GM18870 (cell line): ENCODE results near the gene CDK14.

ENCODE experiments used
- ATAC-seq: cut with Tn5 transposase; IDR thresholded peaks from one replicate; pipeline ENCODE4 v1.9.1; 2021; ENCODE audit warnings: moderate library complexity; ENCODE audit not compliant: unreplicated experiment

Gene CDK14

GRCh38 chr7:90595801-90596670 is at the start of gene CDK14:
TSS of gene CDK14 (plus strand) at chr7:90596321. CDS start at chr7:90596628, 307 bp downstream.
- peak; percentile 24 for ATAC-seq

- no peak for ATAC-seq
These were observed 45.1 kb upstream of the CDK14 start for GRCh38 chr7:90551036-90551435.

DNA sequence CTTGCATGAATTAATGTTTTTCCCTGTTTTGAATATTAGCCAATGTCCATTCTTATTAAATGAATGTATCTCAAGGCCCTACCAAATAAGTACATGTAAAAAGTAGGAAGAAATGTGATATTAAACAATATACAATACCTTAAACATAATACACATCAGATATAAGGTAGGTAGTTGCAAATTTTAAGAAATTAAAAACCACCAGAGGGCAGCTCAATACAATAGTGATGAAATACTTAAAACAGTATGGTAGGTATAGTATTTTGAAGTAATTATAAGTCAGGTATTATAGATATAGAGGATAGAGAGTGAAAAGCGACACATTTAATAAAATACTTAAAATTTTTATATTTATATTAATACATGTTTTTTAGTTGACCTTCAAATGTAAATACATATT is 43.6 kb upstream of the CDK14 start:
- ATAC-seq, result no peak

GRCh38 chr7:90560730-90561129 is 35.4 kb upstream of the CDK14 start:
- no peak for ATAC-seq

- ATAC-seq, result no peak
These were observed 32.8 kb upstream of the CDK14 start for GRCh38 chr7:90563286-90563685.

GRCh38 chr7:90564455-90564854 is 31.7 kb upstream of the CDK14 start:
- ATAC-seq, result no peak

DNA sequence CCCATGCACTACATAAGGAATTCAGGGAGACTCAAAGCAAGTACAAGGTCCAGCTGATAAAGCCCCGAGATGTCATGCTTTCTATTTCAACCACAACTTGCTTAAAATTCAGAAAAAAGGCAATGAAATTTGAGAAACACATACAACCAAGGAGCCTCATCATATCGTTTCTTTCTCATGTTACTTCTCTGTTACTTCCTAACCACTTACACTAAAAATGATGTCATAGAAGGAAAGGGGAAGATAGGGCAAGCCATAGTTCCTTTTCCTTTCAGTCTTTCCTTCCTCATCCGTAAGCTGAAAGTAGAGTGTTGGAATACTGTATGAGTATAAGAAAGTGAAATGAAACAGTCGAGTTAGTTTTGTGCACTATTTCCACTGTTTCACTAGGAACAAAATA is 27.9 kb upstream of the CDK14 start:
- ATAC-seq, result peak; percentile 57

GRCh38 chr7:90569368-90569767 is 26.8 kb upstream of the CDK14 start:
- ATAC-seq, result no peak

GRCh38 chr7:90570373-90570959 is 25.7 kb upstream of the CDK14 start:
- ATAC-seq, result no peak

DNA sequence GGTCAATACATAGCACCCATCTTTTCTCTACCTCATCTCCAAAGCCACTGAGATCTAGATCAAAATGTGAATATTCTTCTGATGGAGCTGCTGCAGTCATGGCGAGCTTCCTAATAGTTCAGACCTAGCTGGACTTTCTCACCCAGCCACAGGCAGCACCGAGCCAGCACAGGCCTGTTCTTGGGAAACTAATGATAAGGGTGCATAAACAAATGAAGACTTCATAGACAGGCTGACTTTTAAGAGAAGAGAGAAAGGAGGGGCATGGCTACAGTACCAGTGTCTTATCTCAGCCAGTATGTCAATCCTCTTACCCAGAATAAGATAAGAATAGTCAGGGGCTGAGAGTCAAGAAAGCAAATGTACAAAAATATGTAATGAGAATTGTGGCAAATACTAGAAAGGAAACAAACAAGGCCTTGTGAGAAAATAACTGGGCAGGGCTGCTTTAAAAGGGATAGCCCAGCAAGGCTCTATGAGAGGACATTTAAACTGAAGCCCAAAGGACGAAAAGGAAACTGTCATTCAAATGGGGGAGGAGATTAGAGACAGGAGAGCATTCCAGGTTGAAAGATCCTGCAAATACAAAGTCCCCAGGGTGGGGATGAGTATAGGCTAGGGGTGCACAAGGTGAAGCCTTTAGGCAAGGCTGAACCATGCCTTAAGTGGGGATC is 21.8 kb upstream of the CDK14 start:
- ATAC-seq, result no peak

DNA sequence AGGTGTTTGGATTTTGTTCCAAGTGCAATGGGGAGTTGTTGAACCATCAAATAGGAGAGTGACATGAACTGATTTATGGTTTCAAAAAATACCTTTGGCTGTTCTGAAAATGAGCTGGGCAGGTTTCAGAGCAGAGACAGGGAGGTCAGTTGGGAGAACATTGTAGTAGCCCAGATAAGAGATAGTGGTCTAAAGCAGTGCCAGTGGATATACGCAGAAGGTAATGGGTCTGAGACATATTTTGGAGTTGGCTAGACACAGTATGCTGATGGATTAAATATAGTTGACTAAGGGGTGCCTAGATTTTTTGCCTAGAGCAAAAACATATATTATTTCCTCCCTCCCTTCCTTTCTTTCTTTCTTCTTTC is 21.3 kb upstream of the CDK14 start:
- no peak for ATAC-seq

DNA sequence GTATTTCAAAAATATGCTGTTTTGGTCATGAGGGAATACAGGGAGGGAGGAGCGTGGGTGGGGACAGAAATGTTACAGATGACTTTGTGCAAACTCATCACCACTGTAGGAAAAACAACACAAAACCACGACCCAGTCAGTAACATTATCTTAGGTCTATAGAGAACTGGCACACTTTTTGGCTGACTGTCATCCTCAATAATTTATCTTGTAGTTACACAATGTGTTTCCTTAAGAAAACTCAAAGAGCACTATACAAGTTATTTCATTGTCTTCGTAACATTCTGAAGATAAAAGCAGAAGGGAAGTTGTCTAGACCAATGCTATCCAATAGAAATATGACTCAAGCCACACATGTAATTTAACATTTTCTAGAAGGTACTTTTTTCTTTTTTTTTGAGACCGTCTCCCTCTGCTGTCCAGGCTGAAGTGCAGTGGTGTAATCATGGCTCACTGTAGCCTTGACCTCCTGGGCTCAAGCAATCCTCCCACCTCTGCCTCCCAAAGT is 16.9 kb upstream of the CDK14 start:
- no peak for ATAC-seq

GRCh38 chr7:90580051-90580450 is 16.1 kb upstream of the CDK14 start:
- ATAC-seq, result no peak

GRCh38 chr7:90582164-90582563 is 14.0 kb upstream of the CDK14 start:
- no peak for ATAC-seq

DNA sequence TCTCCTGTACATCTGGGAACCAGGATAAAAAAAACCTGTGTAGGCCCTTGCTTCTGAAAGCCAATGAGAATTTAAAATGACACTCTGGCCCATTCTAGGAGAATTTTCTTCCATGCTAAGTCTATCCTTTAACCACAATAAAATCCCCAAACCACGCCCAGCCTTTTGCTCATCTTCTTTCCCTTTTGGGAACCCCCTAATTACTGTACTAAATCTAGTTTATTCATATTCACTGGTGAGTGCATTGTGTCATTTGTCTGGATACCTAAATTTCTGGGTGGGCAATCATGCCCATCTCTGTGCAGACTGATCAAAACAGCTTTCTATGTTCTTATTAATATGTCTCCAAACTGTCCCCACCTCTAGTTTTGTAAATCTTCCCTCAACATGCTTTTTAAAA is 11.7 kb upstream of the CDK14 start:
- ATAC-seq, result no peak

- no peak for ATAC-seq
These were observed 10.0 kb upstream of the CDK14 start for GRCh38 chr7:90586091-90586490.

GRCh38 chr7:90587766-90588165 is 8.4 kb upstream of the CDK14 start:
- ATAC-seq, result no peak

- ATAC-seq, result no peak
These were observed 4.1 kb upstream of the CDK14 start for GRCh38 chr7:90592033-90592432.

DNA sequence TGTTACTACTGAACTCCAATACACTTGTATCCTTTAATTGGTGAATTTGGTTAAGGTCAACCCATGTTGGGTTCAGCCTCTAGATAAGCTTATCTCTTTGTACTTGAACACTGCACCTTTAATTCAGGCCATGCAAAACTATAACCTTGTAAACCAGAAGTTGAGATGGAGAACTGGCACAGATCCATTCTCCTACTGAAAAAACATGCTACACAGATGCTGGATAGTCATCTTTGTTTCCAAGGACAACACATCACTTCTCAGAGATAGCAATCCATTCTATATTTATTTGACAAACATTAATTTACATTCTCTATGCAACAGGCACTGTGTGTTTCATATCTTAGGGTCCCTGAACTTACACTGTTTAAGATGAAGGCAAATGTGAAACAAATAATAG is 2.9 kb upstream of the CDK14 start:
- no peak for ATAC-seq

- no peak for ATAC-seq
These were observed 1.3 kb upstream of the CDK14 start for GRCh38 chr7:90594751-90595317.

DNA sequence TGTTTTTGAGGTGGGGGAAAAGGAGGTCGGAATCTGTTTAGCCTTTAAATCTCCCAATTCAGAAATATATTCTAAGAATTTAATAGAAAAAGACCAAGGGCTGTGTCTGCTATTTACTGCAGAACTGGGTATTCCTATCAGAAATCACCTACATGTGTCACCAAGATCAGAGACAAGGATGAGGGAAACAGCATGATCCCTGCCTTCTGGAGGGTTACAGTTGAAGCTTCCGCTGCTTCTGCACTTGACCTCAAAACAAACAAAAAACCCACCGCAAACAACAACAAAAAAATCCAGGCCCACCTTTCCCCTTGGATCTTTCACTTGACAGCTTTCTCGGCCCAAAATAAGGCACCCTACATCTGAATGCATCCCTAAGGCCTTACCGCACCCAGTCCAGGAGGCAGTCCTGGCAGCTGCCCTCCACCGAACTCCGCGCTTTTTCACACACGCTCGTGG is 750 bp upstream of the CDK14 start:
- ATAC-seq, result no peak
